Measurements from ENCODE around the gene HOXC6.

GRCh38 chr12:54053003-54053750 is 24.9 kb downstream of the HOXC6 start:
- TF ChIP-seq POLR2AphosphoS5 (IDR thresholded peaks at IDR 0.05; ENCODE audit: low read depth) (no peak), CTCF (conservative IDR thresholded peaks at IDR 0.05; ENCODE audit: low read depth in 2 of 2) (no peak), EZH2 (IDR thresholded peaks at IDR 0.05; ENCODE audit: low read depth, unreplicated experiment) (peak; percentile 62), EZH2phosphoT487 (IDR thresholded peaks at IDR 0.05; ENCODE audit: unreplicated experiment) (no peak), CREB1 (CRISPR knock-in tag; IDR thresholded peaks at IDR 0.05; ENCODE audit: low read depth) (0 out of 2 replicates have a peak, but pooled peaks have one; percentile 65)

Data from GM23338 (cell line).